ENCODE results near the gene SLC25A51.

GRCh38 chr9:37923796-37924427 lies 20.0 kb upstream of the SLC25A51 start:
- TF ChIP-seq, protein P1, sequence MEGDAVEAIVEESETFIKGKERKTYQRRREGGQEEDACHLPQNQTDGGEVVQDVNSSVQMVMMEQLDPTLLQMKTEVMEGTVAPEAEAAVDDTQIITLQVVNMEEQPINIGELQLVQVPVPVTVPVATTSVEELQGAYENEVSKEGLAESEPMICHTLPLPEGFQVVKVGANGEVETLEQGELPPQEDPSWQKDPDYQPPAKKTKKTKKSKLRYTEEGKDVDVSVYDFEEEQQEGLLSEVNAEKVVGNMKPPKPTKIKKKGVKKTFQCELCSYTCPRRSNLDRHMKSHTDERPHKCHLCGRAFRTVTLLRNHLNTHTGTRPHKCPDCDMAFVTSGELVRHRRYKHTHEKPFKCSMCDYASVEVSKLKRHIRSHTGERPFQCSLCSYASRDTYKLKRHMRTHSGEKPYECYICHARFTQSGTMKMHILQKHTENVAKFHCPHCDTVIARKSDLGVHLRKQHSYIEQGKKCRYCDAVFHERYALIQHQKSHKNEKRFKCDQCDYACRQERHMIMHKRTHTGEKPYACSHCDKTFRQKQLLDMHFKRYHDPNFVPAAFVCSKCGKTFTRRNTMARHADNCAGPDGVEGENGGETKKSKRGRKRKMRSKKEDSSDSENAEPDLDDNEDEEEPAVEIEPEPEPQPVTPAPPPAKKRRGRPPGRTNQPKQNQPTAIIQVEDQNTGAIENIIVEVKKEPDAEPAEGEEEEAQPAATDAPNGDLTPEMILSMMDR (IDR thresholded peaks at IDR 0.05), result no peak
- TF ChIP-seq POLR2A (IDR thresholded peaks at IDR 0.05), result no peak
- TF ChIP-seq EP300 (IDR thresholded peaks at IDR 0.05), result no peak

Data from upper lobe of left lung (tissue), 4 donors.